GM04503 (cell line): Measurements from ENCODE around the gene UBE2G1.
"Not testable (repeated sequence)": the region's sequence is repeated elsewhere in the genome, so short reads cannot be mapped to it uniquely, and the experiment has no call there.

Experiments used
- DNase-seq: peaks from one replicate; pipeline ENCODE4 v3.0.0-alpha.2; 2012; ENCODE audit warnings: low read depth

The UBE2G1 gene

GRCh38 chr17:4375039-4375748 lies 8.7 kb upstream of the UBE2G1 start:
- DNase-seq = no peak

- DNase-seq = no peak
These were observed 3.2 kb upstream of the UBE2G1 start for GRCh38 chr17:4369557-4370230.

GRCh38 chr17:4368341-4368740 lies 1.9 kb upstream of the UBE2G1 start:
- no peak for DNase-seq

- not testable (repeated sequence) for DNase-seq
These were observed 702 bp upstream of the UBE2G1 start for GRCh38 chr17:4367177-4367576.

DNA sequence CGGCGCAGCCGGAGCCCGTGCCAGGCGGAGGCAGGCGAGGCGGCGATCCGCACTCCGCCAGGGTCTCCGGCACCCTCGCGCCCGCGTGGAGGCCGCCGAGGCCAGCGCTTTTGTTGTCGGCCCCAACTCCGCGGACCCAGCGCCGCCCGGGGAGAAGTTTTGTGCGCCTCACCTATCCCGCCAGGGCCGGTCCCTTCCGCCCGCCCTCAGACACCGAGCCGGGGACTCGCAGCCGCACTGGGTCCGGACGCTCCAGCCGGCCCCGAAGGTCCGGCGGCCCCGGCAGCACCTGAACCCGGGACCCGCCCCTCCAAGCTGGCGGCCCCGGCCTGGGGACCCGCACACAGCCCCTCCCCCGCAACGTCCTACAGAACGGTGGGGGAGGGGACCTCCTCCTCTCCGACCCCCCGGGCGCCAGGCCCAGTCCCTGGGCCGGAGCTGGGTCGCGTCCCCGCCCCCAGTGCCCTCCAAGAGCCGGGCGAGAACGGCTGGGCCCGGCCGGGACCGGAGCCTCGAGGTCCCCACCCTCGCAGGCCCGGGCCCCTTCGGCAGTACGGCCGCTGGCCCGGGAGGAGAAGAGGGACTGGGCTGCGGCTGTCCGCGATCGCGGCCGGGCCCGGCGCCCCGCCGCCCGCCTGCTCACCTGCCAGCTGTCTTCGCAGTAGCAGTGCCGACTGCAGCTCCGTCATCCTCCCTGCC lies 698 bp downstream of the UBE2G1 start:
- no peak for DNase-seq

GRCh38 chr17:4365103-4365627 lies 1.3 kb downstream of the UBE2G1 start:
- peak; percentile 50 for DNase-seq

GRCh38 chr17:4364622-4365041 lies 1.8 kb downstream of the UBE2G1 start:
- DNase-seq = no peak

DNA sequence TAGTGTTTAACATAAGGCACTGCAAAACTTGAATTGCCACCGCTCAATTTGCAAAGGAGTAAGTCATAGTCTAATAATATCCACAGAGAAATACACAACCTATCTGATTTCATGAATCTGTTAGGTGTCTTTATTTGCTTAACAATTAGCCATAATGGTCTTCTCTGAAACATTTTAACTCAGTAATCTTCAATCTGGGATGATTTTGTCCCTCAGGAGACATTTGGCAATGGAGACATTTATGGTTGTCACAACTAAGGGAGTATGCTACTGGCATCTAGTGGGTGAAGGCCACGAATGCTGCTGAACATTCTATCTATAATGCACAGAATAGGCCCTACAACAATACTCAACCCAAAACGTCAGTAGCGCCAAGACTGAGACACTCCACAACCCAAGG lies 4.3 kb downstream of the UBE2G1 start:
- DNase-seq = no peak

DNA sequence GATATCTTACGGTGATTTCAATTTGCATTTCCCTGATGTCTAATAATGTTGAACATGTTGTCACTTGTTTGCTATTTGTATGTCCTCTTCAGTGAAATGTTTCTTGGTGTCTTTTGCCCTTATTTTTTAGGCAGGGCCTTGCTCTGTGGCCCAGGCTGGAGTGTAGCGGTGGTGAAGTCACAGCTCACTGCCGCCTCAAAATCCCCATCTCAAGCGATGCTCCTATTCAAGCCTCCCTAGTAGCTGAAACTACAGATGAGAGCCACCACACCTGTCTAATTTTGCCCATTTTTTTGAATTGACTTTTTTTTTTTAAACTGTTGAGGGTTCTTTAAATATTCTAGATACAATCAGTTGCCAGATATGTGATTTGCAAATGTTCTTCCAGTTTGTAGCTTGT lies 8.3 kb downstream of the UBE2G1 start:
- no peak for DNase-seq

- no peak for DNase-seq
These were observed 8.8 kb downstream of the UBE2G1 start for GRCh38 chr17:4357671-4358070.

DNA sequence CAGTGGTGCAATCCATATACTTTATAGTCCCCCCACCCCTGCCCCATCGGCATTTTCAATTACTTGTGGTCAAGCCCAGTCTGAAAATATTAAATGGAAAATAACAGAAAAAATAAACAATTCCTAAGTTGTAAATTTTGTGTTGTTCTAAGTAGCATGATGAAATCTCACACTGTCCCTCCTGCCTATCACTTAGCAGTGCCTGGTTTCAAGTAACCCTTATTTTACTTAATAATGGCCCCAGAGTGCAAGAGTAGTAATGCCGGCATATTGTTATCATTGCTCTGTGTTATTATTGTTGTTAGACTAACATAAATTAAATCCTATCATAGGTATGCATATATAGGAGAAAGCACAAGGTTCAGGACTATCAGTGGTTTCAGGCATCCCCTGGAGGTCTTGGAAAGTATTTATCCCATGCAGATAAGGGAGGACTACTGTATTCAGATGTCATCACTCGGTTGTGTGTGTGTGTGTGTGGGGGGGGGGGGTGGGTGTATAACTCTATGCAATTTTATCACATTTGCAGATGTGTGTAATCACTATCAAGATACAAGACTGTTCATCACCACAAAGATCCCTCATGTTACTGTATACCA lies 9.3 kb downstream of the UBE2G1 start:
- DNase-seq = no peak

DNA sequence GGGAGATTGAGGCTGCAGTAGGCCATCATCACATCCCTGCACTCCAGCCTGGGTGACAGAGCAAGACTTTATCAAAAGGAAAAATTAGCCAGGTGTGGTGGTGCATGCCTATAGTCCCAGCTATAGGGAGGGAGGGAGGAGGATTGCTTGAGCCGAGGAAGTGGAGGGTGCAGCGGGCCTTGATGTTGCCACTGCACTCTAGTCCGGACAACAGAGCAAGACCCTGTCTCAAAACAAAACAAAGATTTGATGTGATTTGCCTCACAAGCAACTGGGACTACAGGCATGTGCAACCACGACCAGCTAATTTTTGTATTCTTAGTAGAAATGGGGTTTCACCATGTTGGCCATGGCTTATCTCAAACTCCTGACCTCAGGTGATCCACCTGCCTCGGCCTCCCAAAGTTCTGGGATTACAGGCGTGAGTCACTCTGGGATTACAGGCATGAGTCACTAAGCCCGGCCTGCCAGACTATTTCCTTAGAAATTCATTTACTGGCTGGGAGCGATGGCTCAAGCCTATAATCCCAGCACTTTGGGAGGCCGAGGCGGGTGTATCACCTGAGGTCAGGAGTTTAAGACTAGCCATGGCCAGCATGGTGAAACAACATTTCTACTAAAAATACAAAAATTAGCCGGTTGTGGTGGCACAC lies 11.5 kb downstream of the UBE2G1 start:
- no peak for DNase-seq

- DNase-seq = no peak
These were observed 12.3 kb downstream of the UBE2G1 start for GRCh38 chr17:4354206-4354605.

GRCh38 chr17:4350214-4350613 lies 16.3 kb downstream of the UBE2G1 start:
- not testable (repeated sequence) for DNase-seq

DNA sequence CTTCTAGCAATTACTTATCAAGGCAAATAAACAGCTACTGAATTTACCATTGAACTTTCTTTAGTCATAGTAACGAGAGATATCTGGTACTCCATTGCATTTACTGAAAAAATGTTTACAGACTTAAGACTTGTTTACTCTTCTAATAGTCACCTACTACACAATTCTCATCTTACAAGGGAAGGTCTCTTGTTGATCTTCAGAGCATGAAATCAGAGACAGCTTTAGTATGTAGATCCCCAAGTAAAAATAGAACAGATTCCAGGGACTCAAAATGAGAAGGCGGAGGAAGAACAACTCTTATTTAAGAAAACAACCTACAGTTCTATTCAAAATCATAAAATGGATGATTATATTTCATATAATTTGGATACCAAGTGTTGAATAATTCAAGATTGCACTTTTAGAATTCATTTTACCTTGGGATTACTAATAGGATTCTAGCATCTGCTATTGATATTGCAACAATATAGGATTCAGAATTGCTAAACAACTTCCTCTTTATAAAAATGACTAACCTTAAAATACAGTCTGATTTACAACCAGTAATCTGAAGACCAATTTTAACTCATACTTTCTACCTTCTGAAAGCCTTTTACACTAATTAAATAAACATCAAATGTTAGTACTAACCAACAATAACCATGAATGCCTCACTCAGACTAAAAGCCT lies 20.8 kb downstream of the UBE2G1 start:
- DNase-seq = no peak

- no peak for DNase-seq
These were observed 21.5 kb downstream of the UBE2G1 start for GRCh38 chr17:4344926-4345325.

DNA sequence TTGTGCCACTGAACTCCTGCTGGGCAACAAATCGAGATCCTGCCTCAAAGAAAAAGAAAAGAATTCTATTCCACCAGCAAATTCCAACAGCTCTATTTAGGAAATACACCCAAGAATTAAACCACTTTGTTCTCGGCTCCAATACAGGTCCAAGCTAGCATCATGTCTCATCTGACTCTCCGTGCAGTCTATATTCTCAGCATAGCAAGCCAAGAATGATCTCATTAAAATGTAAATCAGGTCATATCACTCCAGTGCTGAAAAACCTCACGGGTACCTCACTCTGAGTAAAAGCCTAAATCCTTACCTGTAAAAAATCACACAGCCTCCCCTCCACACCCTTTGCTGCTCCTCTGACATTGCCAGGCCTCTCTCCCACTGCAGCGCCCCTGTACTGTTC lies 23.9 kb downstream of the UBE2G1 start:
- no peak for DNase-seq

- DNase-seq = no peak
These were observed 24.9 kb downstream of the UBE2G1 start for GRCh38 chr17:4341616-4341977.

DNA sequence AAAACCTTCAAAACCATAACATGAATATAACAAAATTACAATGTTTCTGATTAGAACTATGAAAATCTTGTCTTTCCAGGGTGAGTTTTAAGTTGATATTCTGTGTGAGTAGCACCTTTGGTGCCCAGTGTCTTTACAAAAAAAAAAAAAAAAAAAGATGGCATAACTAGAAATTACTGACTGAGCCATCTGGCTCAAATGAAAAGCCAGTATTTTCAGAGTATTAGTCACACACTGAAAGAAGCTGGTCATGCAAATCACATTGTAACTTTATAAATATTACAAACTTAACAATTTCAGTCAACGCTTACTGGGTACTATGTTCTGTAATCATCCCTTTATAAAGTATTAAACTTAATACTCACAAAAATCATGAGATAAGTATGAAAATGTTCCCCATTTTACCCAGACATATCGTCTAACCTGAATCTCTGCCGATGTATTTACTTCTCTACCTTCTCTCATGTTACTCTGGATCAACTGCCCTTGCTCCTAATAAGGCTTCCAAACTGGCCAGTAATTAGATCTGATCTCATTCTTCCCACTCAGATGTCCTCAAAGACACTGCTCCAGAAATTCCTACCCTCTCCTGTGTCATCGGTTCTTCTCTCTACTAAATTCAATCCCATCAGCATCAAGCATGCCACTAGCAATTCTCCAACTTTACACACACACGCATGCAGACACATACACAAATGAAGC lies 25.4 kb downstream of the UBE2G1 start:
- no peak for DNase-seq

DNA sequence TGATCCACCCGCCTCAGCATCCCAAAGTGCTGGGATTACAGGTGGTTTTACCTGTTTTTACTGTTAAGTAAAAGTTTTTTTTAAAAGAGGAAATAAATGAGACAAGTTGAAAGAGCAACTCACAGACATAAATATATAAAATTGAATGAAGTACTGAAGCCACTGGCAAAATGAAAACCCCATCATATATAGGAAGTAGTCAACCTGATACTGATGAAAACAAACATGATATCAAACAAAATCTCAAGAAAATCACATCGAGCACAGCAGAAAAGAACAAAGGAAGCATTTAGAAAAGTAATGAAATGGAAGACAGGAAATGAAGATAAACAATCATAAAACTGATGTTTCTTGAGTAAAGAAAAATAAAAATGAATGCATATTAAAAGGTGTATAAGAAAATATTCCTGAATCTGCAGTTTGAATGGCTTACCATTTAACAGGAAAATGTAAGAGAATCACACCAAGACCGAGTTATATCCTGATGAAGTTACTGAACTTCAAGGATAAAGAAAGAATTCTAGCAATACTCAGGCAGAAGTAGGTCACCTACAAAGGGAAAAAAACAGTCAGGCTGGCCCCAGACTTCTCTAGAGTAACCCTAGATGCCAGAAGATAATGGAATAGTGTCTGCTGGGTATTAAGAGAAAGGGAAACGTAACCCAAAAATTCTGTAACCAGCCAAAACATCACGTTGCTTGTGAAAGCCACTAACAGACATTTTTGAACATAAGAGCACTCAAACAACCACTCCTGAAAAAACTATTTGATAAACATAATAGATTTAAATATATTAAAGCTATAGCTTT lies 31.5 kb downstream of the UBE2G1 start:
- DNase-seq = no peak
